ENCODE data around the gene EFNA4.

The EFNA4 gene

DNA sequence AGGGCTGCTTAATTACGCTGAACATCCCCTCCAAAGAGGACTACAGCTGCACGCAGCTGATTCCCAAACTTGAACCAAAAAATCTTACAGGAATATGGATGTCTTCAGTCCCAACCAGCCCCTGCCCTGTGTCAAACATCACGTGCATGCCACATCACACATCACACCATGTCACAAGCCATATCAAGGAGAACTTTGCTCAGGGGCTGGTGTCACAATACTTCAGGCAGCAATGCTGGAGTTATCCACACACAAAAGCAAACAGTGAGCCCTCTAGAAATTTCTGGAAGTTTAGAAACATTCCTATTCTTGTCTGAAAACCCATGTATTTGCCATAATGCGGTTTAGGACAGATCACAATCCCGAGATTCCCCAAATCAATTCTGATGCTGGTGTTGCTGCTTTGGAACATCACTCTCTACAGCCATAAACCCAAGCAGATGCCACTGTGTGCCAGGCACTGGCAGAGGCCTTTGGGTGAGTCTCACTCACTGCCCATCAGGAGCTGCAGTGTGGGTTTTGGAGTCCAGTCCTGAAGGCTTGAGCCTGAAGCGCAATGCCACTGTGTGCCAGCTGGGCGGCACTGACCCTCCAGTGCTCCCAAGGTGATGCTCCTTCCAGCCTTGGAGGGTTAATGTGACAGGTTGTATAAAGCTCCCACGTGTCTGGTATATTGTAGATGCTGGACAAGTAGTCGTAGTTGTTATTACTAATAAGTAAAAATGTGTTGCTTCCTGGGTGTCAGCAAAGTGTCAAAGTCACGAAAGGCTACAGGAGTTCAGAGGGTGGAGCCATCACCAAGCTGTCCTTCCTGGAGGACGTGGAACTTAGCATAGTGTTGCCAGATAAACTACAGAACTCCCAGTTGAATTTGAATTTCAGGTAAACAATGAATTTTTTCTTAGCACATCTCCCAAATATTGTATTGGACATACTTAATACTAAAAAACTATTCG, 44.0 kb downstream of the EFNA4 start:
- peaks cover 0 to 10% of the 10 kb centered on the region in 2 donors for H3K27me3 ChIP-seq
- TF ChIP-seq, protein P1, sequence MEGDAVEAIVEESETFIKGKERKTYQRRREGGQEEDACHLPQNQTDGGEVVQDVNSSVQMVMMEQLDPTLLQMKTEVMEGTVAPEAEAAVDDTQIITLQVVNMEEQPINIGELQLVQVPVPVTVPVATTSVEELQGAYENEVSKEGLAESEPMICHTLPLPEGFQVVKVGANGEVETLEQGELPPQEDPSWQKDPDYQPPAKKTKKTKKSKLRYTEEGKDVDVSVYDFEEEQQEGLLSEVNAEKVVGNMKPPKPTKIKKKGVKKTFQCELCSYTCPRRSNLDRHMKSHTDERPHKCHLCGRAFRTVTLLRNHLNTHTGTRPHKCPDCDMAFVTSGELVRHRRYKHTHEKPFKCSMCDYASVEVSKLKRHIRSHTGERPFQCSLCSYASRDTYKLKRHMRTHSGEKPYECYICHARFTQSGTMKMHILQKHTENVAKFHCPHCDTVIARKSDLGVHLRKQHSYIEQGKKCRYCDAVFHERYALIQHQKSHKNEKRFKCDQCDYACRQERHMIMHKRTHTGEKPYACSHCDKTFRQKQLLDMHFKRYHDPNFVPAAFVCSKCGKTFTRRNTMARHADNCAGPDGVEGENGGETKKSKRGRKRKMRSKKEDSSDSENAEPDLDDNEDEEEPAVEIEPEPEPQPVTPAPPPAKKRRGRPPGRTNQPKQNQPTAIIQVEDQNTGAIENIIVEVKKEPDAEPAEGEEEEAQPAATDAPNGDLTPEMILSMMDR (IDR thresholded peaks at IDR 0.05): no peak
- intact Hi-C loops (cut with DNase I; ENCODE audit: low total_unique reads): no loop called here
- no peak overlapping the region for H3K4me3 ChIP-seq
- no peaks in the 10 kb centered on the region for H3K36me3 ChIP-seq
- no peaks in the 10 kb centered on the region for H3K9me3 ChIP-seq
- no peaks in the 10 kb centered on the region for H3K4me1 ChIP-seq
- DNase-seq: no peak
- H3K27ac ChIP-seq: no peak overlapping the region

DNA sequence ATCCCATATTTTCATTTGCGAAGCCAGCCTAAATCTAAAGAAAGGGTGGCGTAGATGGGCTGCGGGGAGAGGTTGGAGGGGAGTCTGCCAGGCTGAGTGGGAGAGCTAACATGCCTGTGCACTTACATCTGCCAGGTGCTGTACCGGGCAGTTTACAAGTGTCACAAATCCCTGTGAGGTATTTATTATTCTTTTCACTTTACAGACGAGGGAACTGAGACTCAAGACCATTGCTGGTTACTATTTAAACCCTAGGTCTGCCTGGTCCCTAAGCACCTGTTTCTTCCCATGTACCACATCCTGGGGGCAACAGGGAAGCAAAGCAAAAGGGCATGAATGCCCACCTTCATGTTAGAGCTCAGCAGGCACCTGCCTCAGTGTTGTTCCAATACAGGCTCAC, 44.8 kb downstream of the EFNA4 start:
- Histone ChIP-seq H3K4me3 (no peak overlapping the region), H3K4me1 (no peaks in the 10 kb centered on the region), H3K36me3 (no peaks in the 10 kb centered on the region), H3K27me3 (peaks cover 0 to 13% of the 10 kb centered on the region in 2 donors), H3K9me3 (no peaks in the 10 kb centered on the region), H3K27ac (no peak overlapping the region)
- intact Hi-C loops (cut with DNase I; ENCODE audit: low total_unique reads): no loop called here
- DNase-seq: no peak
- TF ChIP-seq, protein P1 (IDR thresholded peaks at IDR 0.05): no peak

DNA sequence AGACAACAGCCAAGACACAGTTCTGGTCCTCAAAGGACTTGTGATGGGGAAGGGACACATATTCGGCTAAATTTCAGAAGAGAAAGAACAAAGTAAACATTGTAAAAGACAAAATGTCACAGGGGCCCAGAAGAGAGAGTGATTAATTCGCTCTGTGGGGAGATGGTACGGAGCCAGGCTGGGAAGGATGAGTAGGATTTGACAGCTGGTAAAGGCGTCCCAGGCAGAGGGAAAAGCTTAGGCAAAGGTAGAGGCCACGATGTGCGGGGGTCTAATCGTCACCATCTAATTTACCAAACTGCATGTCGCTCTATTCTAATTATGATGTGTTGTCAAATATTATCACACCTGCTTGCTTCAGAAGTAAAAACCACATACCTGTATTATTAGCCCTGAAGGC, 46.8 kb downstream of the EFNA4 start:
- TF ChIP-seq, protein P1 (IDR thresholded peaks at IDR 0.05): no peak
- Histone ChIP-seq H3K4me1 (no peaks in the 10 kb centered on the region), H3K27ac (no peak overlapping the region), H3K4me3 (no peak overlapping the region), H3K9me3 (no peaks in the 10 kb centered on the region), H3K36me3 (no peaks in the 10 kb centered on the region), H3K27me3 (peaks cover 0 to 12% of the 10 kb centered on the region in 2 donors)
- DNase-seq: no peak
- intact Hi-C loops (cut with DNase I; ENCODE audit: low total_unique reads): no loop called here

DNA sequence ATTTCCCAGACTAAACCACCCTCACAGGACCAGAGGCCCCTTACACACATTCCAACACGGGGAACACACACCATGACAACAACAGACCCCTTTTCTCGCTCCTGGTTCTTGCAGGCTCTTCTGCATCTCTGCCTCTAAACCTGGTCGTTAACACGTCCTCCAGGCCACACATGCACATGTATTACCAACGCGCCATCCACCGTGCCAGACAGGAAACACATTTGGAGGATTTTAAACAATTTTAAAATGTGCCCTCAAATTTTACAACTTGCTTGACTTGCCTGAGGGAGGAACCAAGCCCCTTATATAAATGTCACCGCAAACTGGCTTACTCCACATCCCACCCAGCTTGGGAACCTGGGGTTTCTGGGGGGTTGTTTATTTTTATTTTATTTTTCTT, 47.3 kb downstream of the EFNA4 start:
- no peaks in the 10 kb centered on the region for H3K4me1 ChIP-seq
- no peaks in the 10 kb centered on the region for H3K36me3 ChIP-seq
- DNase-seq: no peak
- no peak overlapping the region for H3K4me3 ChIP-seq
- H3K27me3 ChIP-seq: peaks cover 0 to 12% of the 10 kb centered on the region in 2 donors
- H3K9me3 ChIP-seq: no peaks in the 10 kb centered on the region
- TF ChIP-seq, protein P1 (IDR thresholded peaks at IDR 0.05): no peak
- no peak overlapping the region for H3K27ac ChIP-seq
- intact Hi-C loops (cut with DNase I; ENCODE audit: low total_unique reads): no loop called here

DNA sequence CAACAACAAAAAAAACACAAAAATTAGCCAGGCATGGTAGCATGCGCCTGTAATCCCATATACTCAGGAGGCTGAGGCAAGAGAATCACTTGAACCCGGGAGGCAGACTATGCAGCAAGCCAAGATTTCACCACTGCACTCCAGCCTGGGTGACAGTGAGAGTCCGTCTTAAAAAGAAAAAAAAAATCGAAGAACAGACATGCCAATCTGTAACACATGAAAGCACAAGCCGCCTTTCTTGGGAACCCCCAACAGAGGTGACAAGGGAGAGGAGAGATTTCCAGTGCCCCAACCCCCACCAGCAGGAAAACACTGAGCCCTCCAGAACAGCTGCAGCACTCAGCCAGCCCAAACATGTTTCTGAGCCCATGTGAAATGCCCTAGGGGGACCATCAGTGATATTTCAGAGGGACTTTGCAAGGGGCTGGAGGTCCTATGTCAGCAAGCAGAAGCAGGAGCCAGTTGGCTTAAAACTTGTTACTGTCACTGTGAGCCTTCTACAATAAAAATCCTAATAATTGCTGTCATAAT, 50.0 kb downstream of the EFNA4 start:
- TF ChIP-seq, protein P1 (IDR thresholded peaks at IDR 0.05): no peak

More for the DNA sequence above, 50.0 kb downstream of the EFNA4 start:
- no peak overlapping the region for H3K27ac ChIP-seq
- no peaks in the 10 kb centered on the region for H3K36me3 ChIP-seq
- H3K4me3 ChIP-seq: no peak overlapping the region
- peaks cover 0 to 25% of the 10 kb centered on the region in 2 donors for H3K27me3 ChIP-seq
- intact Hi-C loops (cut with DNase I; ENCODE audit: low total_unique reads): no loop called here
- DNase-seq: no peak
- H3K9me3 ChIP-seq: no peaks in the 10 kb centered on the region
- no peaks in the 10 kb centered on the region for H3K4me1 ChIP-seq

Measured in tibial artery (tissue), 4 donors.